ENCODE results near the gene C11orf52.

C11orf52 gene

GRCh38 chr11:111939836-111940604, 21.3 kb downstream of the C11orf52 start:
- DNase-seq, result no peak

- DNase-seq, result no peak
Observed at GRCh38 chr11:111941963-111942362, 23.2 kb downstream of the C11orf52 start.

GRCh38 chr11:111942829-111943228, 24.1 kb downstream of the C11orf52 start:
- DNase-seq, result no peak

GRCh38 chr11:111944139-111944538, 25.4 kb downstream of the C11orf52 start:
- no peak for DNase-seq

GRCh38 chr11:111944651-111945051, 25.9 kb downstream of the C11orf52 start:
- DNase-seq, result no peak

DNA sequence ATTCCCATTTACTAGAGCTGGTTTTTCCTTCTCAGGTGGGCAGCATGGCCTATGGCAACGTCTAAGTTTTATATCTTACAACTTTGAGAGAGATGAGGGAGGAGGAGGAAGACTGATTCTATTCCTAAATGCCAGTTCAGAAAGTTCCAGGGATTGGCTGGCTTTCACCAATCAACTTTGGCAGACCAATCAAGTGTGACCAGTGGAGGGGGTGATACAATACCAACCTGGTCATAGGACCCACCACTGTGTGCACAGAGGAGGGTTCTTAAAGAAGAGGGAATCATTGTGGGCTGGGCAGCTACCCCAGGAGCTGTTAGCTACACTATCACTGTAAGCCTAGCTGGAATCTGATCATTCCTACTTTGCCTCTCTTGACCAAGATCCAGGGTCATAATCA, 26.5 kb downstream of the C11orf52 start:
- DNase-seq, result no peak

- DNase-seq, result no peak
Observed at GRCh38 chr11:111946499-111946898, 27.8 kb downstream of the C11orf52 start.

GRCh38 chr11:111947143-111947542, 28.4 kb downstream of the C11orf52 start:
- DNase-seq, result no peak

DNA sequence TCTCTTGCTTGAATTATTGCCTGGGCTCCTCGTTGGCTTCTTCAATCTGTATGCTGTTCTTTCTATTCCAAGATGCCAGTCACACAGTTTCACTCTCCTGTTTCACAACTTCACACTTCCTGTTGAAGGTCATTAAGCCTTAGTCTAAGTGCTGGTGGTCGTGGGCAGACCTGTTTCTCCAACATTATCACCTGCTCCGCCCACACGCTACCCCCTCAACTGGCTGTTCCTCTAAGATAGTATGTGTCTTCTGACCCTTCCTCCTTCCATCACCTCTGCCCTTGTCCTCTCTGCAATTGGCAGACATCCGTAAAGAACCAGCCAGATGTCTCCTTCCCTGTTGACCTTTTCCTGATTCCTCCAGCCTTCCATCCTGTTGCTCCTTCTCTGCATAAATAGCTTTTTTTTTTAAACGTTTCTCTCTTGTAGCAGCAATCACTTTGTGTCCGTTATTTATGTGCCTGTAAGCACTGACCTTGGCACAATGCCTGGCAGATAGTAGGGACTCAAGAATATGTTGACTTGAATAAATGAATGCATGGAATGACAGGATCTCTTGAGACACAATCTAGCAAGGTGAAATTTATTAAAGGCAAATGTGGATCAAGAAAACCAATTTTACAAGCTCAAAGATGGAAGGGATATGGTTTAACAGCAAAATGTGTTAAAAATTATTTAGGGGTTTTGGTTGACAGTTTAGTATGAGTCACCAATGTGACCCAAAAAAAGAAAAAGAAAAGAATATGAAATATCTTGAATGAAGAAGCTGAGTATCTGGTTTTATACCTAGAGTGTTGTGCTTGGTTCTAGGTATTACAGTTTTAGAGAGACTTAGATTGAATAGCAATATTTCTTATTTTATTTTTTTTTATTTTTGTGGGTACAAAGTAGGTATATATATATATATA, 31.1 kb downstream of the C11orf52 start:
- no peak for DNase-seq

DNA sequence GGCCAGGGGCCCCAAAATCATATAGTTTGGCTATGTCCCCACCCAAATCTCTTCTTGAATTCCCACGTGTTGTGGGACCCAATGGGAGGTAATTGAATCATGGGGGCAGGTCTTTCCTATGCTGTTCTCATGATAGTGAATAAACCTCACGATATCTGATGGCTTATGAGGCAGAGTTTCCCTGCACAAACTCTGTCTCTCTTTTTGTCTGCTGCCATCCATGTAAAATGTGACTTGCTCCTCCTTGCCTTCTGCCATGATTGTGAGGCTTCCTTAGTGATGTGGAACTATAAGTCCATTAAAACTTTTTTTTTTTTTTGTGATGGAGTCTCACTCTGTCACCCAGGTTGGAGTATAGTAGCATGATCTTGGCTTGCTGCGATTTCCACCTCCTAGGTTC, 32.9 kb downstream of the C11orf52 start:
- no peak for DNase-seq

DNA sequence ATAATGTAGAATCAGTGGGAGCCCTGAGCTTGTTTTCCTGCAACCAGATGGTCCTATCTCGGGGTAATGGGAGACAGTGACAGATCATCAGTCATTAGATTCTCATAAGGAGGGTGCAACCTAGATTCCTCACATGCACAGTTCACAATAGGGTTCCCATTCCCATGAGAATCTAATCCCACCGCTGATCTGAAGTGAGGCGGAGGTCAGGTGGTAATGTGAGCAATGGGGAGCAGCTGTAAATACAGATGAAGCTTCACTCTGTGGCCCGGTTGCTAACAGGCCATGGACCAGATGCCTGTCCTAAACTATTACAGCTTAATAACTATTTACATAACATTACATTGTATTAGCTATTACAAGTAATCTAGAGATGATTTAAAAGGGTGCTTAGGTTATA, 35.4 kb downstream of the C11orf52 start:
- DNase-seq, result no peak

DNA sequence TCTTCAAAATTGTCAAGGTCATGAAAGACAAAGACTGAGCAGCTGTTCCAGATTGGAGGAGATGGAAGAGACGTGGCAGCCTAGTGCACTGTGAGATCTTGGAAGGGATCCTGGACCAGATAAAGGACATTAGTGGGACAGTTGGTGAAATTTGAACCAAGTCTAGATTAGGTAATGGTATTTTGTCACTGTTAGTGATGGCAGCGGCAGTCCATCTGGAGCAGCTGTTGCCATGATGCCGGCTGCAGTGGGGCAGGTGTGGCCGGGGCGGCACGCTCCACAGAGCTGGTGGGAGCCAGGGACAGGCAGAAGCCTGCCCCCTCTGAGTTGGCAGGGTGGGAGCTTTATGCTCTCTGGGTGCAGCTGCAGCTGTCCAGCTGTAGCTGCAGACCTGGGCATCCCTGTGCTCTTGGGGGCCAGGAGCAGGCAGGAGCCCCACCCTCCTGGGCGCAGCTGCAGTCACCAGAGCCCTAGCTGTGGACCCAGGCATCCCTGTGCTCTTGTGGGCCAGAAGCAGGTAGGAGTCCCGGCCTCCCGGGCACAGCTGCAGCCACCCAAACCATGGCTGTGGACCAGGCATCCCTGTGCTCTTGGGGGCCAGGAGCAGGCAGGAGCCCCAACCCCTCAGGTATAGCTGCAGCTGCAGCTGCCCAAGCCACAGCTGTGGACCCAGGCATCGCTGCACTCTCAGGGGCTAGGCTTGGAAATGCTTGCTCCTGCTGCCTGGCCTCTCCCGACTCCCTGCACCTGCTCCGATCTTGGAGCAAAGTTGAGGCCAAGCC, 39.1 kb downstream of the C11orf52 start:
- no peak for DNase-seq

- no peak for DNase-seq
Observed at GRCh38 chr11:111960916-111961315, 42.2 kb downstream of the C11orf52 start.

DNA sequence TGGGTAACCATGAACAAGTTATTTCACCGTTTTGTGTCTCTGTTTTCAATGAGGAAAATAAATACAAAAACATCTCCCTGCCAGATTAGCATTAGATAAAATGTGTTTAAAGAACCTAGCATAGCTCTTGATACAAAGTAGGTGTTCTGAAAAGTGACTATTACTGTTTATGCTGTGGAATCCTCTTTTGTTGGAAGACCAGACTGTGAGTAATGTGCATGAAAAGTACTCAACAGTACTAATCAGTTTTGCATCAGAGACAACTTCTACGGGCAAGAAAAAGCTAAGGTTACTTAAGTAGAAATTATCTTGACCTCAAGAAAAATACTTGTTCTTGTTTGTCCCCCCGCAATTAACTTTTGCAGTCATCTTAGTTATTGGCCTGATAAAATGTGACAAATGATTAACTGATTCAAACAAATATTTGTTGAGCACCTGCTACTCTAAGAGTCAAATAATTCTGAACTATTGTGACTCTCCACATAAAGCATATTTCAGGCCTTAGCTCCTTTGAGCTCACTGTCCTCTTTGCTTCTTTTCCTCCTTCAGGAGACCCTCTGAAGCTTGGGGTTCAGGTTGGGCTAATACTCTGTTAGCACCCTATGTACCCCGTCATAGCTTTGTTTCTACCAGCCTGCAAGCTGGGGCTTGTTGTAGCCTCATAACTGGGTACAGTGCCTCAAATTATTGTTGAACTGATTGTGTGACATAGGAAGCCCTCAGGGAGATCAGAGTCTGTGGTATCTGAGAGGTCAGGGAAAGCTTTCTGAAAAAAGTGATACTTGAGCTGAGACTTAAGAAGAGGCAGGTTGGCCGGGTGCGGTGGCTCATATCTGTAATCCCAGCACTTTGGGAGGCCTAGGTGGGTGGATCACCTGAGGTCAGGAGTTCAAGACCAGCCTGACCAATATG, 42.9 kb downstream of the C11orf52 start:
- no peak for DNase-seq

GRCh38 chr11:111963931-111964340, 45.2 kb downstream of the C11orf52 start:
- DNase-seq, result no peak

DNA sequence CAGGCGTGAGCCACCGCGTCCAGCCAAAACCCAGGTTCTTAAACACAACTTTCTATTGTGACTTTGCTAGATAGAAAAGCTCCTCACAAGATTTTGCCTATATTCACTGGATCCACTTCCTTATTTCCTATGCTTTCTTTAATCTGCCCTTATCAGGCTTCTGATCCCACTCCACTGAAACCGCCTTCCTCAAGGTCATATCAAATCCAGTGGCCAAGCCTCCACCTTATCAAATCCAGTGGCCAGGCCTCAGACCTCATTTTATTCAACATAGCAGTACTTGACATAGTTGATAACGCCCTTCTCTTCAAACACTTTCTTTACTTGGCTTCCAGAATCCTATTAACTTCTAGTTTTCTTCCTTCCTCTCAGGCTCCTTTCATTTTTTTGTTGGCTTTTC, 48.0 kb downstream of the C11orf52 start:
- no peak for DNase-seq

- no peak for DNase-seq
Observed at GRCh38 chr11:111967649-111968048, 48.9 kb downstream of the C11orf52 start.

DNA sequence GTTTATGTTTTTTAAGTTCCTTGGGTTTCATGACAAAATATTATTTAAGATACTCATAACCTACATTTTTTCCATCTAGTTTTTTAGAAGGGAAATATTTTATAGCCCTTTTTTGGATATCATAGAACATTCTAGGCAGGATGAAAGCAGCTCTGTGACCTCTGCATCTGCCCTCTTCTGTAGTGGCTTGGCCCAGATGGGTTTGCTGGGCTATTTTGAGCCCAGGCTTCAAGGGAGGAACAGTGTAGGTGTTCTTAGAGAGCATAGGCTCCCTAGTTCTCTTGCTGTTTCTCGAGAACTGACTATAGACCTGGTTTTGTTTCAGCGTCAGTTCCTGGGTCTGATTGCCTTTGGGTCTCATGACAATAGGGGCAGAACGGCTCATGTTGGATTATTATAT, 50.6 kb downstream of the C11orf52 start:
- DNase-seq, result no peak

DNA sequence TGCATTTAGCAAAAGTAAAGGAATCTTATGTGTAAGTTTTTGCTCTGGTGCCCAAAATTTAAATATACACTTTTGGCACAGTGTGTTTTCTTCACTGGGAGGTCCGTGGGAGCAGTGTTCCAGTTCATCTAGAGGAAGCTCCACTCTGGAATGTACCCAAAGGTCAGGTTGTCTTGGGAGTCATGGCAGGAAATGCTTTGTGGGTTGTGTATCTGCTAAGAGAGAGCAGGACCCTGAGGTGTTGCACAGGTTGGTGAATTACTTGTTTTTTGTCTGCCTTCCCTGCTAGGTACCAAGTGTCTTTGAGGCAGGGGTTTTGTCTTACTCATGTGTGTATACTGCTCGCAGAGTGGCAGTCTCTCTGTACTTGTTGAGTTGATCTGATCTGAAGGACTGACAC, 55.7 kb downstream of the C11orf52 start:
- DNase-seq, result no peak

GRCh38 chr11:111975076-111975806, 56.5 kb downstream of the C11orf52 start:
- DNase-seq, result no peak

DNA sequence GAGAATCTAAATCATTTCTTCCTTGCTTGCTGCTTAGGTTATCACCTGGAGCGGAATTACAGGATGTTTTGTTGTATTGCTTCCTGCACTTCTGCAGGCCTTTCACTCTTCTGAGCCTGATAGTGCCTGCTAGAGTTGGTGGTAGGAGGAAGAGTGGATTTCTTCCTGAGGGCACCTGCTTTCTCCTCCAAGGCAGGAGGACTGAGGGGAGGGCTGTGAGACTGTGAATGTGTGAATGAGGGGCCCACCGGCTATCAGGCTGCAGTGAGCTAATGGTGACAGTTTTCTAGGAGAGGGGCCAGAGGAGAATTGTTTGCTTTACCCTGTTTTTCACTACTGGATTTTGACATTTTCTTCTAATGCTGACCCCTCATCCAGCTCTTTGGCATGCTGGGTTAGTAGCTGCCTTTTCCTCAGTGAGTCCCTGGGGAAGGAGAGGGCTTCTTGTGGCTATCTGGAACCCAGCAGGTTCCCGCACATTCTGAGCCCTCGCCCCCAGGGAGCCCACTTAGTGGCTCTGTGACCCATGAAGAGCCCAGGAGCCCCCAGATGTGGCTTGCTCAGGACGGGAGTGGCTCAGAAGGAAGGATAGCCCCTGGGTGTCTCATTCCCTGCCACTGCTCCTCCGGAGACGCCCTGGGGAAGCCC, 57.5 kb downstream of the C11orf52 start:
- no peak for DNase-seq
